Left renal cortex interstitium (tissue), 4 donors: ENCODE results near the gene NLRP9. TPM values are rescaled to one million over a fixed set of nuclear protein-coding genes. Genes with fewer than 3 reads are reported as not detected.

Experiments
- DNase-seq, 4 donors: peaks; one replicate each; pipeline ENCODE4 v3.0.0-alpha.2; 2013; ENCODE audit warnings: low read depth in 4 of 4, low spot score in 2 of 4, missing footprints in 1 of 4
- polyA plus RNA-seq, 4 donors: library from polyadenylated mRNA; unstranded; fragments of 120-200 nt; gene quantifications; one replicate each; pipeline ENCODE4 v1.2.1, GENCODE V29; 2013; ENCODE audit not compliant: insufficient read length in 4 of 4

The NLRP9 gene
- polyA plus RNA-seq, 4 donors = 0.03 to 0.08 TPM; not detected in 2

- DNase-seq = no peak
These were observed 79.2 kb downstream of the NLRP9 start for GRCh38 chr19:55658846-55659459.

Other genes starting within 250 kb of the NLRP9 start
- 1 to 10 TPM; 1.4 to 3.1 (median 2.1) TPM for gene SSC5D, start 250.0 kb downstream of the NLRP9 start, polyA plus RNA-seq
- 1 to 10 TPM in 1 of 4 donors, under 1 TPM in 3; 0.51 to 1.5 (median 0.88) TPM for gene SBK2, start 201.3 kb downstream of the NLRP9 start, polyA plus RNA-seq
- gene SBK3, start 192.9 kb downstream of the NLRP9 start, polyA plus RNA-seq = under 1 TPM; 0.10 to 0.22 (median 0.13) TPM
- 10 to 100 TPM in 3 of 4 donors, 1 to 10 TPM in 1; 9.8 to 26.1 (median 17.7) TPM for gene ZNF579, start 157.6 kb downstream of the NLRP9 start, polyA plus RNA-seq
- gene FIZ1, start 138.9 kb downstream of the NLRP9 start, polyA plus RNA-seq = 10 to 100 TPM; 15.7 to 28.9 (median 23.4) TPM
- 10 to 100 TPM in 2 of 4 donors, 1 to 10 TPM in 2; 5.3 to 14.8 (median 10.9) TPM for gene ZNF524, start 138.1 kb downstream of the NLRP9 start, polyA plus RNA-seq
- 10 to 100 TPM in 2 of 4 donors, 1 to 10 TPM in 2; 5.8 to 15.1 (median 11.3) TPM for gene ZNF865, start 132.8 kb downstream of the NLRP9 start, polyA plus RNA-seq
- gene ZNF784, start 113.8 kb downstream of the NLRP9 start, polyA plus RNA-seq = 10 to 100 TPM in 3 of 4 donors, 1 to 10 TPM in 1; 9.1 to 15.0 (median 12.9) TPM
- gene ZNF580, start 97.4 kb downstream of the NLRP9 start, polyA plus RNA-seq = 10 to 100 TPM; 33.8 to 67.1 (median 51.7) TPM
- gene ZNF581, start 94.8 kb downstream of the NLRP9 start, polyA plus RNA-seq = 10 to 100 TPM; 23.8 to 33.5 (median 28.0) TPM
- gene CCDC106, start 90.2 kb downstream of the NLRP9 start, polyA plus RNA-seq = 10 to 100 TPM; 18.3 to 29.6 (median 25.8) TPM
- gene U2AF2, start 83.4 kb downstream of the NLRP9 start, polyA plus RNA-seq = 100 to 1,000 TPM; 150 to 257 (median 198) TPM
- gene EPN1, start 63.2 kb downstream of the NLRP9 start, polyA plus RNA-seq = 100 to 1,000 TPM in 3 of 4 donors, 10 to 100 TPM in 1; 92.1 to 157 (median 133) TPM
- under 1 TPM in 2 of 4 donors, not detected in 2; 0.16 to 0.25 TPM for gene RFPL4A, start 20.7 kb upstream of the NLRP9 start, polyA plus RNA-seq
- not detected for gene RFPL4AL1, start 30.7 kb upstream of the NLRP9 start, polyA plus RNA-seq
- gene NLRP11, start 93.6 kb upstream of the NLRP9 start, polyA plus RNA-seq = under 1 TPM; 0.08 to 0.21 (median 0.14) TPM
- not detected for gene NLRP4, start 98.1 kb upstream of the NLRP9 start, polyA plus RNA-seq
- not detected for gene NLRP13, start 193.9 kb upstream of the NLRP9 start, polyA plus RNA-seq
- under 1 TPM in 1 of 4 donors, not detected in 3; 0.03 TPM for gene NLRP8, start 209.4 kb upstream of the NLRP9 start, polyA plus RNA-seq
- gene NLRP5, start 248.4 kb upstream of the NLRP9 start, polyA plus RNA-seq = not detected